Esophagus squamous epithelium (tissue), 4 donors: ENCODE measurements around the gene GRID2.

Experiments used
- CTCF ChIP-seq, 6 experiments: fragments of 450-650 bp in 4 of 6; fragments of 200-600 bp in 2 of 6; sonication (generic) in 2 of 6; IDR thresholded peaks; one replicate each; pipeline ENCODE4 v1.5.1; 2016 to 2019; ENCODE audit warnings: antibody characterized with exemption in 6 of 6, mild to moderate bottlenecking in 4 of 6, moderate library complexity in 4 of 6
- POLR2A ChIP-seq, 4 donors: fragments of 450-650 bp; IDR thresholded peaks; one replicate each; pipeline ENCODE4 v1.6.1; 2017; ENCODE audit warnings: antibody characterized with exemption in 4 of 4, mild to moderate bottlenecking in 4 of 4, moderate library complexity in 3 of 4

GRCh38 chr4:92996533-92996932 lies 692.8 kb downstream of the GRID2 start:
- TF ChIP-seq CTCF (IDR thresholded peaks at IDR 0.05), result no peak
- no peak for TF ChIP-seq POLR2A (IDR thresholded peaks at IDR 0.05)
